HepG2 (cell line): ENCODE results near the gene RMI1. TPM values are rescaled to one million over a fixed set of nuclear protein-coding genes. Genes with fewer than 3 reads are reported as not detected.

Source experiments
- ATF7-NPFF ChIP-seq: sonication (generic); formaldehyde crosslinking; IDR thresholded peaks from 2 replicates; pipeline ENCODE4 v1.8.1; 2023; ENCODE audit warnings: mild to moderate bottlenecking, low read depth, missing genetic modification reagents, moderate library complexity
- BCL6 ChIP-seq: IDR thresholded peaks from 2 replicates; pipeline ENCODE4 v1.6.1; 2016; ENCODE audit warnings: missing genetic modification reagents, missing compliant biosample characterization
- DNMT3B ChIP-seq: conservative IDR thresholded peaks from 2 replicates; pipeline ENCODE4 v1.6.1; 2016; ENCODE audit warnings: missing biosample characterization, control low read depth
- FOXK1 ChIP-seq: sonication (generic); formaldehyde crosslinking; IDR thresholded peaks from 2 replicates; pipeline ENCODE4 v1.4.0; 2020; ENCODE audit warnings: low read depth, missing genetic modification reagents, borderline replicate concordance
- GFI1 ChIP-seq: sonication (generic); formaldehyde crosslinking; IDR thresholded peaks from 2 replicates; pipeline ENCODE4 v1.5.0; 2020; ENCODE audit warnings: missing genetic modification reagents, mild to moderate bottlenecking, borderline replicate concordance
- HNRNPUL1 ChIP-seq: fragments of 200-400 bp; formaldehyde crosslinking; IDR thresholded peaks from 2 replicates; pipeline ENCODE4 v1.6.1; 2017; ENCODE audit warnings: low read depth, mild to moderate bottlenecking, low read length, moderate library complexity
- NKX3-1 ChIP-seq: sonication (generic); formaldehyde crosslinking; IDR thresholded peaks from 2 replicates; pipeline ENCODE4 v1.5.0; 2020; ENCODE audit warnings: missing genetic modification reagents
- SALL1 ChIP-seq: sonication (generic); formaldehyde crosslinking; IDR thresholded peaks from 2 replicates; pipeline ENCODE4 v1.8.0; 2022; ENCODE audit warnings: mild to moderate bottlenecking, missing genetic modification reagents
- SMAD9 ChIP-seq: sonication (generic); formaldehyde crosslinking; IDR thresholded peaks from 2 replicates; pipeline ENCODE4 v1.5.1; 2020; ENCODE audit warnings: mild to moderate bottlenecking, missing genetic modification reagents
- SRF ChIP-seq: IDR thresholded peaks from 2 replicates; pipeline ENCODE4 v1.6.1; 2011; ENCODE audit warnings: mild to moderate bottlenecking, low read depth, low read length, moderate library complexity
- SRSF9 ChIP-seq: fragments of 200-400 bp; formaldehyde crosslinking; IDR thresholded peaks from 2 replicates; pipeline ENCODE4 v1.6.1; 2018; ENCODE audit warnings: borderline replicate concordance, mild to moderate bottlenecking, low read depth, low read length; ENCODE audit not compliant: insufficient read depth, poor library complexity, severe bottlenecking
- ZFAT ChIP-seq: sonication (generic); formaldehyde crosslinking; conservative IDR thresholded peaks from 2 replicates; pipeline ENCODE4 v1.8.1; 2023; ENCODE audit warnings: missing genetic modification reagents, inconsistent platforms
- ZNF251 ChIP-seq: sonication (generic); formaldehyde crosslinking; IDR thresholded peaks from 2 replicates; pipeline ENCODE4 v1.9.0; 2021; ENCODE audit warnings: mild to moderate bottlenecking, missing genetic modification reagents
- polyA plus RNA-seq, 8 experiments: library from polyadenylated mRNA; depleted of rRNA in 3 of 8; stranded (reverse) in 7 of 8; unstranded in 1 of 8; fragments of >200 nt; fragmentation: Illumina TruSeq in 4 of 8; extraction: Trizol in 4 of 8; gene quantifications; 2 replicates each; pipeline versions ENCODE4 v1.2.1 to v1.2.3, GENCODE V29; 2011 to 2016; ENCODE audit warnings: low read depth in 4 of 8, missing spikeins in 1 of 8, mixed read lengths in 1 of 8; ENCODE audit not compliant: insufficient read depth in 1 of 8
- total RNA-seq, 5 experiments: library from RNA; depleted of rRNA; stranded (reverse); fragments of >200 nt; fragmentation: Illumina TruSeq; extraction: Trizol; gene quantifications; 2 replicates each; pipeline ENCODE4 v1.2.3, GENCODE V29; 2016; ENCODE audit warnings: low read depth in 1 of 5
- TF ChIP-seq, protein P1 (sequence below): sonication (generic); formaldehyde crosslinking; IDR thresholded peaks from 2 replicates; pipeline ENCODE4 v1.4.0; 2020; ENCODE audit warnings: missing genetic modification reagents, borderline replicate concordance
- TF ChIP-seq, protein P2 (sequence below): sonication (generic); formaldehyde crosslinking; IDR thresholded peaks from 2 replicates; pipeline ENCODE4 v1.4.0; 2020; ENCODE audit warnings: missing genetic modification reagents
- TF ChIP-seq, protein P3 (sequence below): sonication (generic); formaldehyde crosslinking; IDR thresholded peaks from 2 replicates; pipeline ENCODE4 v1.8.1; 2023; ENCODE audit warnings: mild to moderate bottlenecking, missing genetic modification reagents
- TF ChIP-seq, protein P4 (sequence below): sonication (generic); formaldehyde crosslinking; IDR thresholded peaks from 2 replicates; pipeline ENCODE4 v1.4.0; 2020; ENCODE audit warnings: missing genetic modification reagents, low read depth, mild to moderate bottlenecking, borderline replicate concordance

RMI1 gene
- total and polyA plus RNA-seq, 2 of the 13 experiments (the other 11 are each of a cell fraction or from before 2014, with no cell fraction given), result 0.54 to 3.7 TPM

DNA sequence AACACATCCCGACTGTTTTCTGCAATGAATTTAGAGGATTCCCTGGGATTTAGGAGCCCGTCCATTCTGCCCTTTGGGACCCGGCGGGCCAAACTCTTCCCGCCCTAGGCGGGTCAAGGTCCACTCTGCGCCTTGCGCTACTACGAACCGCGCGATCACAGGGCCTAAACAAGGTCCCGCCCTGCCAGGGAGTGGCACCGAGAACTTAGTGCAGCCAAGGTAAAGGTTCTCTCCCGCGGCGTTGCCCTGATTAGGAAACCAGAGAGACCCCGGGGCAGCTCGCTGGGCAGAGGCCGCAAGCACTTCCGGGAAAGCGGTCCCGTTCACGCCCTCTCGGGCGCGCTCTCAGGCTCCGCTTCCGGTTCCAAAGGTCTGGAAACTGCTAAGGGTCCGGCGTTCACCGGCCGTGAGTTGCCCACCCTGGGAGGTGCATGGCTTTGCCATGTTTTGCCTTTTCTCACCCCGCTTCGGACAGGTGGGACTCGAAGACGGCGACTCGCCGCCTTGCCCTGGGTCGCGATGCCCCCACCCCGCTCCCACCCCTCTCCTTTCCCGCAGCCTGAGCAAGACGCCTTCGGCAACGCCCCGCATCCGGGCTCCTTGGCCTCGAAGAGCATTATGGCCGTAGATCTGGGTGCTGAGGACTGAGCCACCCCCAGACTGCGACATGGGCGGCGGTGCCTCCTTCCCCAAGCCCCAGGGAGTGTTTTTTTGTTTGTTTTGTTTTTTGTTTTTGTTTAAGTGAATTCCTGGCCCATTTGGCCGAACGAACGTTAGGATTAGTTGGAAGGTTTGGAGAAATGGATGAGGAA, 24.0 kb upstream of the RMI1 start (continued):
- TF ChIP-seq, protein P1, sequence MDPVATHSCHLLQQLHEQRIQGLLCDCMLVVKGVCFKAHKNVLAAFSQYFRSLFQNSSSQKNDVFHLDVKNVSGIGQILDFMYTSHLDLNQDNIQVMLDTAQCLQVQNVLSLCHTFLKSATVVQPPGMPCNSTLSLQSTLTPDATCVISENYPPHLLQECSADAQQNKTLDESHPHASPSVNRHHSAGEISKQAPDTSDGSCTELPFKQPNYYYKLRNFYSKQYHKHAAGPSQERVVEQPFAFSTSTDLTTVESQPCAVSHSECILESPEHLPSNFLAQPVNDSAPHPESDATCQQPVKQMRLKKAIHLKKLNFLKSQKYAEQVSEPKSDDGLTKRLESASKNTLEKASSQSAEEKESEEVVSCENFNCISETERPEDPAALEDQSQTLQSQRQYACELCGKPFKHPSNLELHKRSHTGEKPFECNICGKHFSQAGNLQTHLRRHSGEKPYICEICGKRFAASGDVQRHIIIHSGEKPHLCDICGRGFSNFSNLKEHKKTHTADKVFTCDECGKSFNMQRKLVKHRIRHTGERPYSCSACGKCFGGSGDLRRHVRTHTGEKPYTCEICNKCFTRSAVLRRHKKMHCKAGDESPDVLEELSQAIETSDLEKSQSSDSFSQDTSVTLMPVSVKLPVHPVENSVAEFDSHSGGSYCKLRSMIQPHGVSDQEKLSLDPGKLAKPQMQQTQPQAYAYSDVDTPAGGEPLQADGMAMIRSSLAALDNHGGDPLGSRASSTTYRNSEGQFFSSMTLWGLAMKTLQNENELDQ (CRISPR knock-in tag), result peak; percentile 55; the same call in 1 of the 2 replicates
- TF ChIP-seq NKX3-1 (CRISPR knock-in tag), result 0 out of 2 replicates have a peak, but pooled peaks have one; percentile 39
- 0 out of 2 replicates have a peak, but pooled peaks have one; percentile 31 for TF ChIP-seq DNMT3B (CRISPR knock-in tag)
- TF ChIP-seq, protein P2, sequence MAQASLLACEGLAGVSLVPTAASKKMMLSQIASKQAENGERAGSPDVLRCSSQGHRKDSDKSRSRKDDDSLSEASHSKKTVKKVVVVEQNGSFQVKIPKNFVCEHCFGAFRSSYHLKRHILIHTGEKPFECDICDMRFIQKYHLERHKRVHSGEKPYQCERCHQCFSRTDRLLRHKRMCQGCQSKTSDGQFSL (CRISPR knock-in tag), result 0 out of 2 replicates have a peak, but pooled peaks have one; percentile 21
- TF ChIP-seq SMAD9, result no peak
- peak; percentile 57; the same call in 1 of the 2 replicates for TF ChIP-seq FOXK1 (CRISPR knock-in tag)
- TF ChIP-seq ATF7-NPFF (CRISPR knock-in tag), result peak; percentile 55; the same call in 1 of the 2 replicates
- peak; percentile 54; the same call in 1 of the 2 replicates for TF ChIP-seq ZNF251 (CRISPR knock-in tag)
- peak; percentile 21; the same call in 1 of the 2 replicates for TF ChIP-seq BCL6 (CRISPR knock-in tag)
- TF ChIP-seq, protein P3, sequence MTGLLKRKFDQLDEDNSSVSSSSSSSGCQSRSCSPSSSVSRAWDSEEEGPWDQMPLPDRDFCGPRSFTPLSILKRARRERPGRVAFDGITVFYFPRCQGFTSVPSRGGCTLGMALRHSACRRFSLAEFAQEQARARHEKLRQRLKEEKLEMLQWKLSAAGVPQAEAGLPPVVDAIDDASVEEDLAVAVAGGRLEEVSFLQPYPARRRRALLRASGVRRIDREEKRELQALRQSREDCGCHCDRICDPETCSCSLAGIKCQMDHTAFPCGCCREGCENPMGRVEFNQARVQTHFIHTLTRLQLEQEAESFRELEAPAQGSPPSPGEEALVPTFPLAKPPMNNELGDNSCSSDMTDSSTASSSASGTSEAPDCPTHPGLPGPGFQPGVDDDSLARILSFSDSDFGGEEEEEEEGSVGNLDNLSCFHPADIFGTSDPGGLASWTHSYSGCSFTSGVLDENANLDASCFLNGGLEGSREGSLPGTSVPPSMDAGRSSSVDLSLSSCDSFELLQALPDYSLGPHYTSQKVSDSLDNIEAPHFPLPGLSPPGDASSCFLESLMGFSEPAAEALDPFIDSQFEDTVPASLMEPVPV, result no peak; the same call in 1 of the 2 replicates
- TF ChIP-seq SALL1 (CRISPR knock-in tag), result peak; percentile 78; the same call in 1 of the 2 replicates
- TF ChIP-seq ZFAT (CRISPR knock-in tag), result peak; percentile 66; the same call in 1 of the 2 replicates
- no peak; the same call in none of the 2 replicates for TF ChIP-seq GFI1 (CRISPR knock-in tag)
- TF ChIP-seq, protein P4, sequence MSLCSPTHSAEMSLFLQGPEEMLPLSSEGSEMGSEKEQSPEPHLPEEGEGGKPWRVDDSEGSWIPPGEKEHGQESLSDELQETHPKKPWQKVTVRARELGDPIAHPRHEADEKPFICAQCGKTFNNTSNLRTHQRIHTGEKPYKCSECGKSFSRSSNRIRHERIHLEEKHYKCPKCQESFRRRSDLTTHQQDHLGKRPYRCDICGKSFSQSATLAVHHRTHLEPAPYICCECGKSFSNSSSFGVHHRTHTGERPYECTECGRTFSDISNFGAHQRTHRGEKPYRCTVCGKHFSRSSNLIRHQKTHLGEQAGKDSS (CRISPR knock-in tag), result peak; percentile 52; the same call in 1 of the 2 replicates
- peak; percentile 74; the same call in 1 of the 2 replicates for TF ChIP-seq SRF
- no peak for TF ChIP-seq SRSF9
- no peak for TF ChIP-seq HNRNPUL1
